ENCODE data around the gene RSRC2.
A peak's percentile ranks its signal among the peaks of the same experiment; 100 is the strongest.
"Not testable (repeated sequence)": the region's sequence is repeated elsewhere in the genome, so short reads cannot be mapped to it uniquely, and the experiment has no call there.

The RSRC2 gene

DNA sequence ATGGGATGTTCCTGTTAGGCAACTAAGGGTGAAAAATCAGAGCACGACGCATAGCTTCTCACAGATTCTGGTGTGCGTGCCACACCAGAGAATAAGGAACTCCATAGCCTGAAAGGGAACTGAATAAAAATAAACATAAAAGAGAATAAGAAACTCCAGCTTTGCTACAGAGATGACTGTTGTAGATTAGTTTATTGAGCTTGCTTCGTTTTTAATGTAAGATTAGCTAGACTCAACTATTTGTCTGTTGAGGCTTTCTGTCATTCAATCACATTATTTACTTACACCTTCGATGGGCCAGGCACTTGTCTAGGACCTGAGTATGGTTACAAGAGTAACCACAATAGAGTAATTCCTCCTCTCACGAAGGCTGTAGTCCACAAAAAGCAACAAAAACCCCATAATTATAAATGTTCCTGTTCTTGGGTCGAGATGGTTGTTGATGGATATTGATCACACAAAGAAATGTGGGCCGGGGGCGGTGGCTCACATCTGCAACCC is 25.2 kb downstream of the RSRC2 start:
- H3K4me3 ChIP-seq (ENCODE audit: control insufficient read depth, low read depth, low read length): no peak overlapping the region; the same call in 1 of the 2 replicates
- TF ChIP-seq, protein P1, sequence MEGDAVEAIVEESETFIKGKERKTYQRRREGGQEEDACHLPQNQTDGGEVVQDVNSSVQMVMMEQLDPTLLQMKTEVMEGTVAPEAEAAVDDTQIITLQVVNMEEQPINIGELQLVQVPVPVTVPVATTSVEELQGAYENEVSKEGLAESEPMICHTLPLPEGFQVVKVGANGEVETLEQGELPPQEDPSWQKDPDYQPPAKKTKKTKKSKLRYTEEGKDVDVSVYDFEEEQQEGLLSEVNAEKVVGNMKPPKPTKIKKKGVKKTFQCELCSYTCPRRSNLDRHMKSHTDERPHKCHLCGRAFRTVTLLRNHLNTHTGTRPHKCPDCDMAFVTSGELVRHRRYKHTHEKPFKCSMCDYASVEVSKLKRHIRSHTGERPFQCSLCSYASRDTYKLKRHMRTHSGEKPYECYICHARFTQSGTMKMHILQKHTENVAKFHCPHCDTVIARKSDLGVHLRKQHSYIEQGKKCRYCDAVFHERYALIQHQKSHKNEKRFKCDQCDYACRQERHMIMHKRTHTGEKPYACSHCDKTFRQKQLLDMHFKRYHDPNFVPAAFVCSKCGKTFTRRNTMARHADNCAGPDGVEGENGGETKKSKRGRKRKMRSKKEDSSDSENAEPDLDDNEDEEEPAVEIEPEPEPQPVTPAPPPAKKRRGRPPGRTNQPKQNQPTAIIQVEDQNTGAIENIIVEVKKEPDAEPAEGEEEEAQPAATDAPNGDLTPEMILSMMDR (IDR thresholded peaks at IDR 0.05; ENCODE audit: control insufficient read depth, insufficient read depth, low read depth, low read length, missing control alignments): no peak
- DNase-seq (ENCODE audit: low read depth): no peak

DNA sequence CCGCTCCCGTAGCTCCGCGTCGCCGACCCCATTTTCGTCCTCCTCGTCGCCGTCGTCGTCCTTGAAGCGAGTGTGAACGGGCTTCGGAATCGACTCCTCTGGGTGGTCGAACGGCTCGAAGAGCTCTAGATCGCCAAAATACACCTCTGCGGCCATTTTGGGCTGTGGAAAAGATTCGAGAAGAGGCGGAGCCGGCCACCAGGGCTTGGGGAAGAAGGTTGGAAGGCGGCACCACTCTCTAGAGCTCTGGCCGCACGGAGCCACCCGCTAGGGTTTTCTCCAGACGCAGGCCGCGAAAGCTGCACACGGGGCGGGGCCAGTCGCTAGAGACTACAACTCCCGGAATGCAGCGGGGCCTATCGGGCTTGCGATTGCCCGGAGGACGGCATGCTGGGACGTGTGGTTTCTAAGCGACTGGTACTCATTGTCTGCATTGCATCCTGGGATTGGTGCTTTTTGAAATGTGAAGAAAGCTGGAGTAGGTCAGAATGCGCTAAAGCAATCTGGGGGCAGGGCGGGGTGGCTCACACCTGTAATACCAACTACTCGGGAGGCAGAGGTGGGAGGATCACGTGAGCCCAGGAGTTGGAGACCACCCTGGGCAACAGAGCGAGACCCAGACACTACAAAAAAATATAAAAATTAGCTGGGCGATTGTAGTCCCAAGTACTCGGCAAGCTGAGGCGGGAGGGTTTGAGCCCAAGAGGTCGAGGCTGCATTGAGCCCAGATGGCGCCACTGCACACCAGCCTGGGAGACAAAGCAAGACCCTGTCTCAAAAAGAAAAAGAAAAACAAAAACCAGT is 25.8 kb downstream of the RSRC2 start, which contains the start of gene ZCCHC8:
Gene ZCCHC8, minus strand, starts transcription at position 248 of the 804 bp plus-strand sequence. Its CDS starts 92 bp downstream, at position 156.
- DNase-seq (ENCODE audit: low read depth): peak; percentile 91
- H3K4me3 ChIP-seq (ENCODE audit: control insufficient read depth, low read depth, low read length): peak within 1 kb of the TSS; percentile 85
- TF ChIP-seq, protein P1 (IDR thresholded peaks at IDR 0.05; ENCODE audit: control insufficient read depth, insufficient read depth, low read depth, low read length, missing control alignments): no peak

DNA sequence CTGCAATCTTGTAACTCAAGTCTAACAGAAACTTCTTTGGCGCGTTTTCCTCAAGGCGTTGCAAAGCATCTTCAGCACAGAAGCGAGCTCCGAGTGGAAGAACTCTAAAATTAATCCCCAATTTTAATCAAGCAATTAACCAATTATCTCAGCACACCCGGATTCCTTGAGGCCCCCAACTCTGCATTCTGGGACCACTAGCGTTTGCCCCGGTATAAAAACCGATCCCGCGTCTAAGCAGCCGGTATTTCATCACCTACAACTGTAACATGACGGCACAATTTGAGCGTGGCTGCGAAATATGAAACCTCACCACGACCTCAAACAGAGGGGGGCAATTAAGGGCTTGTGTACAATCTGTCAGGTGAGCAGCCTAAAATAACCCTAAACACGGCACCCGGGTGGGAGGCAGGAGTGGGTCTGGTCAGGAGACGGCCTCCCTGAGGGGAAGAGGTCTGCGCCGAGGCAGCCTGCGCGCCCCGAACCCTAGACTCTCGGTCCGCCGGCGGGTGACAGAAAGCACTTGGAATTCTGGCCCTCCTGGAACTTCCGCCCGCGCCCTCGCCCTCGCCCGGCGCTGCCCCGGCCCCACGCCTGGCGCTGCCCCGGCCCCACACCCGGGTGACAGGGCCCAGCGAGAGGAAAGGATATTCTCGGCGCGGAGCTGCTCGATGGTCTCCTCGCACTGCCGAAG is 26.6 kb downstream of the RSRC2 start:
- TF ChIP-seq, protein P1 (IDR thresholded peaks at IDR 0.05; ENCODE audit: control insufficient read depth, insufficient read depth, low read depth, low read length, missing control alignments): no peak
- peak overlapping the region; percentile 85 for H3K4me3 ChIP-seq (ENCODE audit: control insufficient read depth, low read depth, low read length)
- peak; percentile 16 for DNase-seq (ENCODE audit: low read depth)

DNA sequence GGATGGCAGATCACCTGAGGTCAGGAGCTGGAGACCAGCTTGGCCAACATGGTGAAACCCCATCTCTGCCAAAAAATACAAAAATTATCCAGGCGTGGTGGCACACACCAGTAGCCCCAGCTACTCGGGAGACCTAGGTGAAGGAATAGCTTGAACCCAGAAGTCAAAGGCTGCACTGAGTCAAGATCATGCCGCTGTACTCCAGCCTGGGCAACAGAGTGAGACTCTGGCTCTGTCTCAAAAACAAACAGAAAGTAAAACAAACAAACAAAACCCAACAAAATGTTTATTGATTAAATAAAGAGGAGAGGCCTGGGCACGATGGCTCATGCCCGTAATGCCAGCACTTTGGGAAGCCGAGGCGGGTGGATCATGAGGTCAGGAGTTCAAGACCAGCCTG is 31.5 kb downstream of the RSRC2 start:
- TF ChIP-seq, protein P1 (IDR thresholded peaks at IDR 0.05; ENCODE audit: control insufficient read depth, insufficient read depth, low read depth, low read length, missing control alignments): no peak
- no peak overlapping the region for H3K4me3 ChIP-seq (ENCODE audit: control insufficient read depth, low read depth, low read length)
- DNase-seq (ENCODE audit: low read depth): no peak

DNA sequence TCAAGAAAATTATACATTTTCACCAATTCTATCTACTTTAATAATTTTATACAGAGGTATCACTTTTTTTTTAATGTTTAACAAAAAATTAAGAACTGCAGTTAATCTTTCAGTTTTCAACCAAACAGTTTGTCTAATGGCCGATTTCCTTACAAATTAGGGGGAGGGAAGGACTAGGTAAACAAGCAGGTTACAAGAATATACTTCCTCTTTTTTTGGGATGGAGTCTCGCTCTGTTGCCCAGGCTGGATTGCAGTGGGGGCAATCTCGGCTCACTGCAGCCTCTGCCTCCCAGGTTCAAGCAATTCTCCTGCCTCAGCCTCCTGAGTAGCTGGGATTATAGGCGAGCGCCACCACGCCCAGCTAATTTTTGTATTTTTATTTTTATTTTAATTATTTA is 33.5 kb downstream of the RSRC2 start:
- DNase-seq (ENCODE audit: low read depth); H3K4me3 ChIP-seq (ENCODE audit: control insufficient read depth, low read depth, low read length): not testable (repeated sequence)

DNA sequence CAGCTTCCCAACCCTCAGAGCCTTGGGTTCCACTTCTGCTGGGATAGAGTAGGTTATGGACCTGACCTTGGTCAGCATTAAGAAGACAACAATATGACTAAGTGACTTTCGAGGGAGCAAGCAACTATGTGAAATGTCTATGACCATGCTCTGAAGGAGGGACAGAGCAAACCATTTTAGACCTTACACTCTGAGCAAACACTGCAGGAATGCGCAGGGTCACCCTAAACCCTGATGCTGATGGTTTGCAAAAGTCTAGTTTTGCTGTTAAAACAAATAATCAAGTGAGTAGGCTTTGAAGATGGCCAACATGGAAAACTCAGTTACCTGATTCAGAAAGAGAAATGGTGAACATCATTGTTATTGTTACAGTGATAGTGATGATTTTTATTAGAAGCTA is 34.7 kb downstream of the RSRC2 start:
- no peak overlapping the region for H3K4me3 ChIP-seq (ENCODE audit: control insufficient read depth, low read depth, low read length)
- DNase-seq (ENCODE audit: low read depth): no peak
- TF ChIP-seq, protein P1 (IDR thresholded peaks at IDR 0.05; ENCODE audit: control insufficient read depth, insufficient read depth, low read depth, low read length, missing control alignments): no peak

DNA sequence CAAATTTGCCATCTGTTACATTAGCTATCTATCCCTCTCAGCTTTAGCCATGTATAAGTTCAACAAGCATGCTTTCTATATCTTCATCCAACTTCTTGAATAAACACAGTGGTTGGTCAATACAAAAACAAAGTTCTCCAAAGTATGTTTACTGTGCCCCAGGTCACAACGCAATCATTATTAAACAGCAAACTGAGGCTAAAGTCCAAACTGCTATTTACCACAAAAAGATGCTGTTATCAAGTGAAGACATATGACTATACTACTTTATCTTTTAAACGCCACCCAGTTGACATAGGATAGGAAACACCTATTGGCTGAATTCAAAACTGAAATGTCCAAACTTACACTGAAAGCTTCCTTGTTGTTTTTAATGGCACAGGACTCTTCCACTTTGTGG is 37.7 kb downstream of the RSRC2 start:
- TF ChIP-seq, protein P1 (IDR thresholded peaks at IDR 0.05; ENCODE audit: control insufficient read depth, insufficient read depth, low read depth, low read length, missing control alignments): no peak
- DNase-seq (ENCODE audit: low read depth): no peak
- H3K4me3 ChIP-seq (ENCODE audit: control insufficient read depth, low read depth, low read length): no peak overlapping the region

DNA sequence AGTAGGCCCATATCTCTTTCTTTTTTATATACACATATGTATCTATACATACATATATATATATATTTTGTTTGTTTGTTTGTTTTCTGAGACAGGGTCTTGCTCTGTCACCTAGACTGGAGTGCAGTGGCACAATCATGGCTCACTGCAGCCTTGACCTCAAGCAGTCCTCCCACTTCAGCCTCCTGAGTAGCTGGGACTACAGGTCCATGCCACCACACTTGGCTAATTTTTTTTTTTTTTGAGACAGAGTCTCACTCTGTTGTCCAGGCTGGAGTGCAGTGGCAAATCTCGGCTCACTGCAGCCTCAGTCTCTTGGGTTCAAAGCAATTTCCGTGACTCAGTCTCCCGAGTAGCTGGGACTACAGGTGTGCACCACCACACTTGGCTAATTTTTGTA is 38.9 kb downstream of the RSRC2 start:
- H3K4me3 ChIP-seq (ENCODE audit: control insufficient read depth, low read depth, low read length); DNase-seq (ENCODE audit: low read depth): not testable (repeated sequence)

All from AG09309 (cell line).